ENCODE data around the gene EFCAB5.

DNA sequence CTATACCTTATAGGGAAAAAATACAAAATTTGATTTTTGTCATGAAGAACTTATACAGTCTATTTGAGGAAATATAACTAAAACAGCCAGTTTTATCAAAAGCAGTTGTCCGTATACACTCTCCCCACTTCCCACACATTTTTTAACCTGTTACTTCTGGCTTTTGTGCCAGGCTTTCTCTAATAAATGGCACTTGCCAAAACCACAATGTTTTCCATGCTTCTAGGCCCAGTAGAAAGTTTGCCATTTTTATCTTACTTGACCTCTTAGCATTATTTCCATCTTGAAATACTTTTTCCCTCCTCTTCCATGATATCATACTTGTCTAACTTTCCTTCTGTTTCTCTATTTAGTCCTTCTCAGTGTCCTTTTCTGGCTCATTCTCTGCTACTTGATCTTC is 38.8 kb downstream of the EFCAB5 start:
- TF ChIP-seq, protein P1, sequence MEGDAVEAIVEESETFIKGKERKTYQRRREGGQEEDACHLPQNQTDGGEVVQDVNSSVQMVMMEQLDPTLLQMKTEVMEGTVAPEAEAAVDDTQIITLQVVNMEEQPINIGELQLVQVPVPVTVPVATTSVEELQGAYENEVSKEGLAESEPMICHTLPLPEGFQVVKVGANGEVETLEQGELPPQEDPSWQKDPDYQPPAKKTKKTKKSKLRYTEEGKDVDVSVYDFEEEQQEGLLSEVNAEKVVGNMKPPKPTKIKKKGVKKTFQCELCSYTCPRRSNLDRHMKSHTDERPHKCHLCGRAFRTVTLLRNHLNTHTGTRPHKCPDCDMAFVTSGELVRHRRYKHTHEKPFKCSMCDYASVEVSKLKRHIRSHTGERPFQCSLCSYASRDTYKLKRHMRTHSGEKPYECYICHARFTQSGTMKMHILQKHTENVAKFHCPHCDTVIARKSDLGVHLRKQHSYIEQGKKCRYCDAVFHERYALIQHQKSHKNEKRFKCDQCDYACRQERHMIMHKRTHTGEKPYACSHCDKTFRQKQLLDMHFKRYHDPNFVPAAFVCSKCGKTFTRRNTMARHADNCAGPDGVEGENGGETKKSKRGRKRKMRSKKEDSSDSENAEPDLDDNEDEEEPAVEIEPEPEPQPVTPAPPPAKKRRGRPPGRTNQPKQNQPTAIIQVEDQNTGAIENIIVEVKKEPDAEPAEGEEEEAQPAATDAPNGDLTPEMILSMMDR (IDR thresholded peaks at IDR 0.05) = no peak
- TF ChIP-seq SIN3A (IDR thresholded peaks at IDR 0.05; ENCODE audit: borderline replicate concordance, insufficient read depth, low read depth, low read length) (no peak), POLR2AphosphoS5 (IDR thresholded peaks at IDR 0.05; ENCODE audit: low read depth, low read length) (no peak), TCF7L2 (IDR thresholded peaks at IDR 0.05; ENCODE audit: low read depth, low read length) (no peak)
- TF ChIP-seq, protein P2, sequence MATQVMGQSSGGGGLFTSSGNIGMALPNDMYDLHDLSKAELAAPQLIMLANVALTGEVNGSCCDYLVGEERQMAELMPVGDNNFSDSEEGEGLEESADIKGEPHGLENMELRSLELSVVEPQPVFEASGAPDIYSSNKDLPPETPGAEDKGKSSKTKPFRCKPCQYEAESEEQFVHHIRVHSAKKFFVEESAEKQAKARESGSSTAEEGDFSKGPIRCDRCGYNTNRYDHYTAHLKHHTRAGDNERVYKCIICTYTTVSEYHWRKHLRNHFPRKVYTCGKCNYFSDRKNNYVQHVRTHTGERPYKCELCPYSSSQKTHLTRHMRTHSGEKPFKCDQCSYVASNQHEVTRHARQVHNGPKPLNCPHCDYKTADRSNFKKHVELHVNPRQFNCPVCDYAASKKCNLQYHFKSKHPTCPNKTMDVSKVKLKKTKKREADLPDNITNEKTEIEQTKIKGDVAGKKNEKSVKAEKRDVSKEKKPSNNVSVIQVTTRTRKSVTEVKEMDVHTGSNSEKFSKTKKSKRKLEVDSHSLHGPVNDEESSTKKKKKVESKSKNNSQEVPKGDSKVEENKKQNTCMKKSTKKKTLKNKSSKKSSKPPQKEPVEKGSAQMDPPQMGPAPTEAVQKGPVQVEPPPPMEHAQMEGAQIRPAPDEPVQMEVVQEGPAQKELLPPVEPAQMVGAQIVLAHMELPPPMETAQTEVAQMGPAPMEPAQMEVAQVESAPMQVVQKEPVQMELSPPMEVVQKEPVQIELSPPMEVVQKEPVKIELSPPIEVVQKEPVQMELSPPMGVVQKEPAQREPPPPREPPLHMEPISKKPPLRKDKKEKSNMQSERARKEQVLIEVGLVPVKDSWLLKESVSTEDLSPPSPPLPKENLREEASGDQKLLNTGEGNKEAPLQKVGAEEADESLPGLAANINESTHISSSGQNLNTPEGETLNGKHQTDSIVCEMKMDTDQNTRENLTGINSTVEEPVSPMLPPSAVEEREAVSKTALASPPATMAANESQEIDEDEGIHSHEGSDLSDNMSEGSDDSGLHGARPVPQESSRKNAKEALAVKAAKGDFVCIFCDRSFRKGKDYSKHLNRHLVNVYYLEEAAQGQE (IDR thresholded peaks at IDR 0.05; ENCODE audit: insufficient read depth in 1 of 2, low read depth in 2 of 2, low read length in 1 of 2) = no peak
